Measurements from ENCODE around the gene RTEL1. TPM values are rescaled to one million over a fixed set of nuclear protein-coding genes. Genes with fewer than 3 reads are reported as not detected.
A peak's percentile ranks its signal among the peaks of the same experiment; 100 is the strongest.

The RTEL1 gene
- total RNA-seq, 1 experiment from 2014 or later, result 26.1 TPM

DNA sequence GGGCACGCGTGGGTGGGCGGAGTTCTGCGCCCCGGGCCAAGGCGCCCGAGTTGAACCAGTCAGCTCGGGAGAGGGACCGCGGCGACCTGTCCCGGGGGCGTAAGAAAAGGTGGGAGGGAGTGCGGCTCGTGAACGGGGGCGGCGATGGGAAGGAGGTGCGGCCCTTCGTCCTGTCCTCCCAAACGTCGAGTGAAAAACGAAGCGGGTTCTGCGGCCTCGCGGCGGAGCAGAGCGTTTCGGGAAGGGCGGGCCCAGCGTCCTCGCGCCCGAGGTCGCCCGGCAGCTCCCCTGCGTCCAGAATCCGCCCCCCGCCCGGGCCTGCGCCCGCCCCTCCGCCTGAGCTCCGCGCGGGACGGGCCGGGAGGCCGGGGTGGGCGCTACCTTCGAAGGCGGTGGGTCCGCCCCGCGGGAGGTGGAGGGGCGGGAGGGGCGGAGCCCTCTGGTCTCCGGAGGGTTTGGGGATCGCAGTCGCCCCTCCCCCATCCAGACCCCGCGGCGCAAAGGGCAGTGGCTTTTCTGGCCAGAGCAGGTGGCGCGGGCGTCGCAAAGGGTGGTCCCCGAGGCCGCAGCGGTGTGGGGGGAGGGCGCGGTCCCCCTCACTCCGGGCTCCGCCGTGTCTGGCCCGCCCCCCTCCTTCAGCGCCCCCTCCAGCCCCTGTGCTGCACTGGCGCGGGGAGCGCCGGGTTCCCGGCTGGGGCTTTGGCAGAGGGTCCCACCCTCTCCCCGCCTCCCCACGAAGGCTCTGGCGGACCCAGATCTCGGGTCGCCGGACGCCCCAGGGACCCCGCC is 5.7 kb upstream of the RTEL1 start:
- Histone ChIP-seq H3K27ac (ENCODE audit: low read length) (no peak overlapping the region), H3K36me3 (ENCODE audit: control insufficient read depth, insufficient read depth, low read length) (no peaks in the 10 kb centered on the region), H3K27me3 (ENCODE audit: control insufficient read depth, insufficient read depth, low read length) (no peaks in the 10 kb centered on the region), H3K4me1 (ENCODE audit: control insufficient read depth, insufficient read depth, low read length) (peaks cover 5% of the 10 kb centered on the region; the same call in 1 of the 2 replicates), H3K4me3 (ENCODE audit: low read depth in 2 of 2, low read length in 2 of 2) (peak overlapping the region; percentile 51 to 60), H3K9me3 (ENCODE audit: control insufficient read depth, insufficient read depth, low read depth, low read length) (no peaks in the 10 kb centered on the region)
- CTCF ChIA-PET, result interaction anchor here (1.0 to 1.1 kb wide), 2 partner anchors 10 to 11 kb away, joined by 5 to 7 read pairs; no protein-coding TSS in a partner anchor
- TF ChIP-seq, protein P1, sequence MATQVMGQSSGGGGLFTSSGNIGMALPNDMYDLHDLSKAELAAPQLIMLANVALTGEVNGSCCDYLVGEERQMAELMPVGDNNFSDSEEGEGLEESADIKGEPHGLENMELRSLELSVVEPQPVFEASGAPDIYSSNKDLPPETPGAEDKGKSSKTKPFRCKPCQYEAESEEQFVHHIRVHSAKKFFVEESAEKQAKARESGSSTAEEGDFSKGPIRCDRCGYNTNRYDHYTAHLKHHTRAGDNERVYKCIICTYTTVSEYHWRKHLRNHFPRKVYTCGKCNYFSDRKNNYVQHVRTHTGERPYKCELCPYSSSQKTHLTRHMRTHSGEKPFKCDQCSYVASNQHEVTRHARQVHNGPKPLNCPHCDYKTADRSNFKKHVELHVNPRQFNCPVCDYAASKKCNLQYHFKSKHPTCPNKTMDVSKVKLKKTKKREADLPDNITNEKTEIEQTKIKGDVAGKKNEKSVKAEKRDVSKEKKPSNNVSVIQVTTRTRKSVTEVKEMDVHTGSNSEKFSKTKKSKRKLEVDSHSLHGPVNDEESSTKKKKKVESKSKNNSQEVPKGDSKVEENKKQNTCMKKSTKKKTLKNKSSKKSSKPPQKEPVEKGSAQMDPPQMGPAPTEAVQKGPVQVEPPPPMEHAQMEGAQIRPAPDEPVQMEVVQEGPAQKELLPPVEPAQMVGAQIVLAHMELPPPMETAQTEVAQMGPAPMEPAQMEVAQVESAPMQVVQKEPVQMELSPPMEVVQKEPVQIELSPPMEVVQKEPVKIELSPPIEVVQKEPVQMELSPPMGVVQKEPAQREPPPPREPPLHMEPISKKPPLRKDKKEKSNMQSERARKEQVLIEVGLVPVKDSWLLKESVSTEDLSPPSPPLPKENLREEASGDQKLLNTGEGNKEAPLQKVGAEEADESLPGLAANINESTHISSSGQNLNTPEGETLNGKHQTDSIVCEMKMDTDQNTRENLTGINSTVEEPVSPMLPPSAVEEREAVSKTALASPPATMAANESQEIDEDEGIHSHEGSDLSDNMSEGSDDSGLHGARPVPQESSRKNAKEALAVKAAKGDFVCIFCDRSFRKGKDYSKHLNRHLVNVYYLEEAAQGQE (IDR thresholded peaks at IDR 0.05; ENCODE audit: insufficient read depth in 1 of 2, low read depth in 2 of 2, low read length in 1 of 2), result 0 out of 4 replicates have a peak, but pooled peaks of 1 of the 2 experiments have one; percentile 20
- TF ChIP-seq POLR2AphosphoS5 (IDR thresholded peaks at IDR 0.05; ENCODE audit: low read depth, low read length) (no peak), SIN3A (IDR thresholded peaks at IDR 0.05; ENCODE audit: borderline replicate concordance, insufficient read depth, low read depth, low read length) (0 out of 2 replicates have a peak, but pooled peaks have one; percentile 45), TCF7L2 (IDR thresholded peaks at IDR 0.05; ENCODE audit: low read depth, low read length) (no peak)
- ATAC-seq (peak; percentile 55), DNase-seq (ENCODE audit: low read depth, low spot score) (no peak)
- in situ Hi-C loops (cut with HindIII; ENCODE audit: low pct_unique_long_range_greater_than_20kb, low sequenced_read_pairs) (no loop called here), intact Hi-C loops (cut with micrococcal nuclease; ENCODE audit: unreplicated experiment) (no loop called here)
- POLR2A ChIA-PET, result no interaction called here
- BruUV-seq (replicated peaks), result no TSS peak

DNA sequence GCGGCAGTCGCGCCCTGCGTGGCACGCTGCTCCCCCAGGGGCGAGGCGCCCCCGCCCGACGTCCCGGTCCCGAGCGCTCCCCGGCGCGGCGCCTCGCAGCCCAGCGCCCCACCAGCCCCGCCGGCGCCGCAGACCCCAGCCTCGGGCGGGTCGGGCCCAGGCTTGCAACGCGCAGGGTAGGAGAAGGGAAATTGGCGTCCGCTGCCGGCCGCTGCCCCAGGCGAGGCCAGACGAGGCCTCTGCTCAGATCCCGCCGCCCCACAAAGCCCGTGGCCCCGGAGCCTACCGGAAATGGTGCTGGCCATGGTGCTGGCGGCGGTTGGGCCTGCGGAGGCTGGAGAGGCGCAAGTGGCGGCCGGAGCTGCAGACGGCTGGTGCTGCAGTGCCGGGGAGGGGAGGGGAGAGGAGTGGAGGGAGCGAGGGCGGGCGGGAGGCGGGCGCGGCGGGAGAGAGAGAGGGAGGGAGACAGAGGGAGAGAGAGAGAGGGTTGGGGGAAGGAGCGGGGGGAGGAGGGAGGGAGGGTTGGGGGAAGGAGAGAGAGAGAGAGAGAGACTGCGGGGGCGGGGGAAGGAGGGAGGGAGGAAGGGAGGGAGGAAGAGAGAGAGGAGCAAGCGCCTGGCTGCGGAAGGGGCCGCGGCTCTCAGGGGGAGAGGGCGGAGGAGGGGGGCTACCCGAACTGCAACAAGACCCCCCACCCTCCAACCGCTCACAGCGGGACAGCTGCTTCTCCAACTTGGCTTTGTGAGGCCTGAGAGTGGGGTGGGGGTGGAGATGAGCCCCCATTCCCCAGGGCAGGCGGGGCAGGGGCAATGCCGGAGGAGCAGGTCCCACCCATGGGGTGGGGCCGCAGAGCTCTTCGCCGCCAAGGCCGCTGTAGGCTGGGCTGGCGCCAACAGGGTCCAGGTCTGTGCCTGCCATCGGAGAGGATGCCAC is 4.8 kb upstream of the RTEL1 start, which contains the start of gene STMN3:
Gene STMN3 (minus strand): TSS at position 384 of the 933 bp plus-strand sequence. CDS start 79 bp downstream, at position 305.
- in situ Hi-C loops (cut with HindIII; ENCODE audit: low pct_unique_long_range_greater_than_20kb, low sequenced_read_pairs), result no loop called here
- ATAC-seq, result peak; percentile 71
- POLR2A ChIA-PET, result interaction anchor here (0.6 kb wide), 1 partner anchor 212 kb away, joined by 6 read pairs; the partner anchor contains the start of gene TPD52L2

More for the DNA sequence above, 4.8 kb upstream of the RTEL1 start, which contains the start of gene STMN3:
- H3K4me1 ChIP-seq (ENCODE audit: control insufficient read depth, insufficient read depth, low read length), result peaks cover 6% of the 10 kb centered on the region; the same call in 1 of the 2 replicates
- peak within 1 kb of the TSS; percentile 51 to 61 for H3K4me3 ChIP-seq (ENCODE audit: low read depth in 2 of 2, low read length in 2 of 2)
- H3K36me3 ChIP-seq (ENCODE audit: control insufficient read depth, insufficient read depth, low read length), result no peaks in the 10 kb centered on the region
- TF ChIP-seq, protein P1 (IDR thresholded peaks at IDR 0.05; ENCODE audit: insufficient read depth in 1 of 2, low read depth in 2 of 2, low read length in 1 of 2), result peak; percentile 97 to 99
- TF ChIP-seq CTCF (IDR thresholded peaks at IDR 0.05) (no peak), POLR2AphosphoS5 (IDR thresholded peaks at IDR 0.05; ENCODE audit: low read depth, low read length) (no peak), SIN3A (IDR thresholded peaks at IDR 0.05; ENCODE audit: borderline replicate concordance, insufficient read depth, low read depth, low read length) (0 out of 2 replicates have a peak, but pooled peaks have one; percentile 90), TCF7L2 (IDR thresholded peaks at IDR 0.05; ENCODE audit: low read depth, low read length) (peak; percentile 44; the same call in 1 of the 2 replicates)
- no TSS peak for BruUV-seq (replicated peaks)
- CTCF ChIA-PET, result interaction anchor here (1.1 kb wide), 1 partner anchor 12 kb away, joined by 7 read pairs; no protein-coding TSS in a partner anchor
- no peak for DNase-seq (ENCODE audit: low read depth, low spot score)
- H3K27me3 ChIP-seq (ENCODE audit: control insufficient read depth, insufficient read depth, low read length), result no peaks in the 10 kb centered on the region
- intact Hi-C loops (cut with micrococcal nuclease; ENCODE audit: unreplicated experiment), result no loop called here
- no peaks in the 10 kb centered on the region for H3K9me3 ChIP-seq (ENCODE audit: control insufficient read depth, insufficient read depth, low read depth, low read length)
- peak within 1 kb of the TSS; percentile 34; the same call in 1 of the 2 replicates for H3K27ac ChIP-seq (ENCODE audit: low read length)

Measured in Panc1 (cell line).